BLaER1 treated with 17β-estradiol and CSF1 and Interleukin-3, amounts not matched to agents 10 nM and 100 nM (cell line): ENCODE measurements around the gene TMC6.
A peak's percentile ranks its signal among the peaks of the same experiment; 100 is the strongest.
"Not testable (repeated sequence)": the region's sequence is repeated elsewhere in the genome, so short reads cannot be mapped to it uniquely, and the experiment has no call there.

ENCODE experiments used
- H3K27ac ChIP-seq, 11 experiments: shearing (Covaris generic); formaldehyde crosslinking; 2 replicates each; pipeline ENCODE4 v1.8.1; 2022
- H3K27me3 ChIP-seq, 11 experiments: shearing (Covaris generic); formaldehyde crosslinking; 2 replicates each; pipeline ENCODE4 v1.8.1; 2022
- H3K36me3 ChIP-seq, 11 experiments: shearing (Covaris generic); formaldehyde crosslinking; 2 replicates each; pipeline ENCODE4 v1.8.1; 2022
- H3K4me1 ChIP-seq, 10 experiments: shearing (Covaris generic); formaldehyde crosslinking; 2 replicates each; pipeline ENCODE4 v1.8.1; 2022
- H3K4me2 ChIP-seq, 11 experiments: shearing (Covaris generic); formaldehyde crosslinking; 2 replicates each; pipeline ENCODE4 v1.8.1; 2022
- H3K4me3 ChIP-seq, 10 experiments: shearing (Covaris generic); formaldehyde crosslinking; 2 replicates each; pipeline ENCODE4 v1.8.1; 2022
- H3K9ac ChIP-seq, 11 experiments: shearing (Covaris generic); formaldehyde crosslinking; 2 replicates each; pipeline ENCODE4 v1.8.1; 2022
- H3K9me3 ChIP-seq, 11 experiments: shearing (Covaris generic); formaldehyde crosslinking; replicated peaks in 1 of 11; 2 replicates each; pipeline ENCODE4 v1.8.1; 2022
- H4K20me1 ChIP-seq, 11 experiments: shearing (Covaris generic); formaldehyde crosslinking; 2 replicates each; pipeline ENCODE4 v1.8.1; 2022
- Cebpa-rat ChIP-seq, 11 experiments: shearing (Covaris generic); IDR thresholded peaks; 2 replicates each; pipeline ENCODE4 v1.8.1; 2022

The TMC6 gene

DNA sequence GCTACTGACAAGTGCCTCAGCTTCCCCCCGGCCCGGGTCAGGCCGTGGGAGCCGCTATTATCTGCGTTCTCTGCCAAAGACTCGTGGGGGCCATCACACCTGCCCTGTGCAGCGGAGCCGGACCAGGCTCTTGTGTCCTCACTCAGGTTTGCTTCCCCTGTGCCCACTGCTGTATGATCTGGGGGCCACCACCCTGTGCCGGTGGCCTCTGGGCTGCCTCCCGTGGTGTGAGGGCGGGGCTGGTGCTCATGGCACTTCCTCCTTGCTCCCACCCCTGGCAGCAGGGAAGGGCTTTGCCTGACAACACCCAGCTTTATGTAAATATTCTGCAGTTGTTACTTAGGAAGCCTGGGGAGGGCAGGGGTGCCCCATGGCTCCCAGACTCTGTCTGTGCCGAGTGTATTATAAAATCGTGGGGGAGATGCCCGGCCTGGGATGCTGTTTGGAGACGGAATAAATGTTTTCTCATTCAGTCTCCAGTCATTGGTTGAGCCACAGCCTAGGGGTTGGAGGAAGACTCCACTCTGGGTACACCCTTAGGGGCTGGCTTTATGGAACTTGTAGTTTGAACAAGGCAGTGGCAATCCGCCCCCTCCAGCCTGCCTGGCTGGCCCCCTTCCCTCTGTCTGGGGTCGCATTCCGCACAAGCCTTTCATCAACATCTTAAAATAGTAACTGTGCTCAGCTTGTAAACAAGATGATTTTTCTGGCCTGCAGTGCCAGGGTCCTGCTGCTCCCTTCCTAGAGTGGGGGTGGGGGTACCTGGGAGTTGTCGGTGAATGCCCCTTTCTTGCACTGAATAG, 43.9 kb upstream of the TMC6 start:
- Histone ChIP-seq H3K9ac (peak overlapping the region; percentile 14 to 68 (median 57); a peak in 18 of 22 replicates), H3K27me3 (no peaks in the 10 kb centered on the region), H3K4me1 (peaks cover 64 to 88% (median 77%) of the 10 kb centered on the region in 10 experiments), H3K27ac (peak overlapping the region; percentile 41 to 74 (median 61); a peak in 21 of 22 replicates), H3K4me3 (peak overlapping the region in 4 of 10 experiments; percentile 18 to 95 (median 34); a peak in 7 of 20 replicates), H4K20me1 (peaks cover 17 to 75% (median 54%) of the 10 kb centered on the region in 11 experiments), H3K36me3 (peaks cover 24 to 60% (median 44%) of the 10 kb centered on the region in 11 experiments; a peak in 21 of 22 replicates), H3K4me2 (peak overlapping the region; percentile 47 to 100 (median 72)), H3K9me3 (no peaks in the 10 kb centered on the region)
- no peak for TF ChIP-seq Cebpa-rat (IDR thresholded peaks at IDR 0.05)

GRCh38 chr17:78171591-78172248, 43.2 kb upstream of the TMC6 start:
- peaks cover 57 to 83% (median 71%) of the 10 kb centered on the region in 10 experiments for H3K4me1 ChIP-seq
- peak overlapping the region in 9 of 11 experiments; percentile 3 to 64 (median 52); a peak in 10 of 22 replicates for H3K9ac ChIP-seq
- H3K27ac ChIP-seq, result peak overlapping the region in 7 of 11 experiments; percentile 54 to 74 (median 64); a peak in 8 of 22 replicates

DNA sequence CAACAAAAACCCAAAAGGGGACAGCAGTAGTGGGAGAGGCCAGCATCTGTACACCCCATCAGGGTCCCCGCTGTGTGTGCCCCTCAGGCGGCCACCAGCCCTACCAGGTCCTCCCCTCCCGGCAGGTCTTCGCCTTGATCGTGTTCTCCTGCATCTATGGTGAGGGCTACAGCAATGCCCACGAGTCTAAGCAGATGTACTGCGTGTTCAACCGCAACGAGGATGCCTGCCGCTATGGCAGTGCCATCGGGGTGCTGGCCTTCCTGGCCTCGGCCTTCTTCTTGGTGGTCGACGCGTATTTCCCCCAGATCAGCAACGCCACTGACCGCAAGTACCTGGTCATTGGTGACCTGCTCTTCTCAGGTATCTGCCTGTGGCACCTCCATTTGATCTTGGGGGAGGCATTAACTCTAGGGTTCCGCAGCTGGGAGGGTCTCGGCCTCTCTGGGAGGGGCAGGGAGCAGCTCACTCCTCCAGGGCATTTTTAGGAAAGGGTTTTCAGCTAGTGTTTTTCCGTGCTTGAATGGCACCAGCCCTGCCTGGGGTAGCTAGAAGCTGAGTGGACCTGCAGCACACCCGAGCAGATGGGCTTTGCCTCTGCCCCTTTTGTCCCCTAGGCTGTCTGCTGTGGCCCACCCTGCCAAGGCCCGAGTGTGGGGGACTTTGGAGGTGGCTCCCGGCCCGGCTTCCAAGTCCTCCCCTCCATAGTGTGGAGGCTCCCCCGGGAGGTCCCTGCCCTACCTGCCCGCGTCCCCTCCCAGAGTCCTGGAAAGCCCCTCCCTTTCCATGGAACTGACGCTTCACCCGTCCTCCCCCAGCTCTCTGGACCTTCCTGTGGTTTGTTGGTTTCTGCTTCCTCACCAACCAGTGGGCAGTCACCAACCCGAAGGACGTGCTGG, 42.4 kb upstream of the TMC6 start:
- H3K27me3 ChIP-seq, result no peaks in the 10 kb centered on the region
- TF ChIP-seq Cebpa-rat (IDR thresholded peaks at IDR 0.05), result no peak
- peaks cover 55 to 77% (median 64%) of the 10 kb centered on the region in 10 experiments for H3K4me1 ChIP-seq
- H3K4me3 ChIP-seq, result peak overlapping the region in 2 of 10 experiments; percentile 2 to 95; a peak in 2 of 20 replicates
- H3K9ac ChIP-seq, result peak overlapping the region in 4 of 11 experiments; percentile 3 to 97 (median 41); a peak in 6 of 22 replicates
- peak overlapping the region in 7 of 11 experiments; percentile 63 to 100 (median 89); a peak in 12 of 22 replicates for H3K4me2 ChIP-seq
- peaks cover 24 to 54% (median 44%) of the 10 kb centered on the region in 11 experiments; a peak in 21 of 22 replicates for H3K36me3 ChIP-seq
- H3K27ac ChIP-seq, result peak overlapping the region in 4 of 11 experiments; percentile 14 to 74 (median 29); a peak in 3 of 22 replicates
- peaks cover 17 to 70% (median 52%) of the 10 kb centered on the region in 11 experiments for H4K20me1 ChIP-seq
- H3K9me3 ChIP-seq, result no peaks in the 10 kb centered on the region

More at GRCh38 chr17:78171591-78172248, 43.2 kb upstream of the TMC6 start:
- H3K9me3 ChIP-seq, H3K27me3 ChIP-seq: not testable (repeated sequence)
- H3K36me3 ChIP-seq, result peaks cover 24 to 59% (median 44%) of the 10 kb centered on the region in 11 experiments; a peak in 21 of 22 replicates
- H3K4me2 ChIP-seq, result peak overlapping the region; percentile 47 to 100 (median 72)
- H4K20me1 ChIP-seq, result peaks cover 17 to 75% (median 54%) of the 10 kb centered on the region in 11 experiments
- H3K4me3 ChIP-seq, result peak overlapping the region in 3 of 10 experiments; percentile 18 to 95 (median 33); a peak in 4 of 20 replicates

GRCh38 chr17:78168903-78169793, 40.6 kb upstream of the TMC6 start:
- H3K4me3 ChIP-seq, result peak overlapping the region; percentile 73 to 95 (median 82)
- H3K36me3 ChIP-seq, result peaks cover 12 to 39% (median 30%) of the 10 kb centered on the region in 11 experiments; a peak in 21 of 22 replicates
- TF ChIP-seq Cebpa-rat (IDR thresholded peaks at IDR 0.05), result no peak
- H3K9me3 ChIP-seq, result no peaks in the 10 kb centered on the region
- H3K4me2 ChIP-seq, result peak overlapping the region; percentile 92 to 100 (median 96)
- peaks cover 17 to 52% (median 47%) of the 10 kb centered on the region in 11 experiments for H4K20me1 ChIP-seq
- H3K9ac ChIP-seq, result peak overlapping the region; percentile 81 to 97 (median 86)
- H3K4me1 ChIP-seq, result peaks cover 47 to 63% (median 51%) of the 10 kb centered on the region in 10 experiments
- peak overlapping the region; percentile 73 to 92 (median 83) for H3K27ac ChIP-seq
- H3K27me3 ChIP-seq, result no peaks in the 10 kb centered on the region

DNA sequence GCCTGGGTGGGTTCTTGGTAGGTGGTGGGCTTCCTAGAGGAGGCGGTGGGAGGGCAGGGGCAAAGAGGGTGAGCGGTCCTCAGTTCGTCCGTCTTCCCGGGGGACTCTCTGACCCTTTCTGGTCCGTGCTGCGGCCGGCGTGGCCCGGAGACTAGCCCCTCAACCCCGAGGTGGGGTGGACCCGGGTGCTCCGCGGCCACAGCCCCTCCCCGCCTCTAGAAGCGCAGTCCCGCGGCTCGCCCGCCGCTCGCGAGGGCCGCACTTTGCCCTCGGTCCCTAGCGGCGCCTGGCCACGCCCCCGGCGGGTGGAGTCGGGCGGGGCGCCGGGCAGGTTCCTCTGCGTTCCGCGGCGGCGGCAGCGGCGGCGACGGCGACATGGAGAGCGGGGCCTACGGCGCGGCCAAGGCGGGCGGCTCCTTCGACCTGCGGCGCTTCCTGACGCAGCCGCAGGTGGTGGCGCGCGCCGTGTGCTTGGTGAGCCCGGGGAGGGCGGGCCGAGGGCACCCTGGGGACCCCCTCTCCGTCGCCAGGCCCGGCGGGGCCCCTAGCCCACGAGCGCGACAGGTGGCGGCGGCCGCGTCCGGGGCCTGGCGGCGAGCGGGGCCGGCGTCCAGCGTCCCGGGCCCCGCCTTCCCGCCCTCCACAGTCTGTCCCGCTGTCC, 39.8 kb upstream of the TMC6 start, which contains the start of gene SYNGR2:
SYNGR2 (plus strand) TSS at position 340 of the 661 bp plus-strand sequence; CDS start at position 376, 36 bp downstream.
- Histone ChIP-seq H3K36me3 (peaks cover 8 to 32% (median 24%) of the 10 kb centered on the region in 11 experiments; a peak in 19 of 22 replicates), H3K27me3 (no peaks in the 10 kb centered on the region), H3K4me3 (peak within 1 kb of the TSS; percentile 73 to 95 (median 82)), H3K4me1 (peaks cover 39 to 59% (median 44%) of the 10 kb centered on the region in 10 experiments), H3K9ac (peak within 1 kb of the TSS; percentile 81 to 97 (median 86)), H3K4me2 (peak within 1 kb of the TSS; percentile 92 to 100 (median 96)), H3K9me3 (no peaks in the 10 kb centered on the region), H4K20me1 (peaks cover 17 to 44% (median 41%) of the 10 kb centered on the region in 11 experiments), H3K27ac (peak within 1 kb of the TSS; percentile 73 to 92 (median 83))
- TF ChIP-seq Cebpa-rat (IDR thresholded peaks at IDR 0.05), result no peak

DNA sequence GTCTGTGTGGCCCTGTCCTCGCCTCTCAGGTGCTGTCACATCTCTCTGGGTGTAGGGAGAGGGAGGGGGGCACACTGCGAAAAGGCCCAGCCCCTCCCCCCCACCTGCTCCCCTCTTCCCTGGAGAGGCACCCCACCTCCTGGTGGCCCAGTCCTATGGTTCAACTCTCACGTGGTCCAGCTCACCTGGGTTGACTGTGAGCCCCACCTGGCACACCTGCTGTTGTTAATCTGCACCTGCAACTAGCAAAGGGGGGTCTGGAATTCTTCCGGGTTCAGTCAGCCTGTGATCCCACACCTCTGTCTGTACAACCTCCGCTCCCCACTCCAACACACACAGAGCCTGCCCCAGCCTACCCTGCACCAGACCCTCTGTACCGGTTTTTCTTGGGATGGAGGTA, 37.9 kb upstream of the TMC6 start:
- peaks cover 17 to 26% (median 24%) of the 10 kb centered on the region in 11 experiments for H4K20me1 ChIP-seq
- H3K4me2 ChIP-seq, result no peak overlapping the region
- peaks cover 19 to 39% (median 29%) of the 10 kb centered on the region in 10 experiments for H3K4me1 ChIP-seq
- H3K36me3 ChIP-seq, result peaks cover 0 to 13% (median 6%) of the 10 kb centered on the region in 11 experiments; a peak in 12 of 22 replicates
- H3K27ac ChIP-seq, result no peak overlapping the region
- no peaks in the 10 kb centered on the region for H3K9me3 ChIP-seq
- H3K27me3 ChIP-seq, result no peaks in the 10 kb centered on the region
- H3K9ac ChIP-seq, result no peak overlapping the region
- H3K4me3 ChIP-seq, result no peak overlapping the region
- TF ChIP-seq Cebpa-rat (IDR thresholded peaks at IDR 0.05), result no peak
